HG03097 (cell line): ENCODE data around the gene STX1A.

Experiments
- ATAC-seq: cut with Tn5 transposase; IDR thresholded peaks from one replicate; pipeline ENCODE4 v1.9.1; 2021; ENCODE audit not compliant: unreplicated experiment, low FRiP score

Gene STX1A

GRCh38 chr7:73708961-73709549 is 10.4 kb downstream of the STX1A start:
- no peak for ATAC-seq

- ATAC-seq = no peak
These were observed 12.3 kb downstream of the STX1A start for GRCh38 chr7:73707045-73707631.

GRCh38 chr7:73706126-73707044 is 13.1 kb downstream of the STX1A start:
- no peak for ATAC-seq

- ATAC-seq = no peak
These were observed 13.9 kb downstream of the STX1A start for GRCh38 chr7:73705551-73705920.

- no peak for ATAC-seq
These were observed 14.6 kb downstream of the STX1A start for GRCh38 chr7:73704640-73705550.

- no peak for ATAC-seq
These were observed 15.5 kb downstream of the STX1A start for GRCh38 chr7:73703757-73704639.

GRCh38 chr7:73703225-73703624 is 16.2 kb downstream of the STX1A start:
- no peak for ATAC-seq

- no peak for ATAC-seq
These were observed 16.8 kb downstream of the STX1A start for GRCh38 chr7:73702665-73703064.

GRCh38 chr7:73702226-73702625 is 17.2 kb downstream of the STX1A start:
- ATAC-seq = no peak

- no peak for ATAC-seq
These were observed 18.0 kb downstream of the STX1A start for GRCh38 chr7:73701357-73701995.

GRCh38 chr7:73700581-73701134 is 18.8 kb downstream of the STX1A start:
- ATAC-seq = no peak

- ATAC-seq = no peak
These were observed 19.4 kb downstream of the STX1A start for GRCh38 chr7:73700069-73700423.

GRCh38 chr7:73699370-73700068 is 19.9 kb downstream of the STX1A start:
- ATAC-seq = no peak

GRCh38 chr7:73698410-73698809 is 21.1 kb downstream of the STX1A start:
- ATAC-seq = no peak

GRCh38 chr7:73696372-73696771 is 23.1 kb downstream of the STX1A start:
- ATAC-seq = no peak

- no peak for ATAC-seq
These were observed 28.8 kb downstream of the STX1A start for GRCh38 chr7:73690646-73691045.

- no peak for ATAC-seq
These were observed 31.2 kb downstream of the STX1A start for GRCh38 chr7:73688288-73688687.

GRCh38 chr7:73685311-73685710 is 34.2 kb downstream of the STX1A start:
- no peak for ATAC-seq
